ENCODE measurements around the gene ETS1.

DNA sequence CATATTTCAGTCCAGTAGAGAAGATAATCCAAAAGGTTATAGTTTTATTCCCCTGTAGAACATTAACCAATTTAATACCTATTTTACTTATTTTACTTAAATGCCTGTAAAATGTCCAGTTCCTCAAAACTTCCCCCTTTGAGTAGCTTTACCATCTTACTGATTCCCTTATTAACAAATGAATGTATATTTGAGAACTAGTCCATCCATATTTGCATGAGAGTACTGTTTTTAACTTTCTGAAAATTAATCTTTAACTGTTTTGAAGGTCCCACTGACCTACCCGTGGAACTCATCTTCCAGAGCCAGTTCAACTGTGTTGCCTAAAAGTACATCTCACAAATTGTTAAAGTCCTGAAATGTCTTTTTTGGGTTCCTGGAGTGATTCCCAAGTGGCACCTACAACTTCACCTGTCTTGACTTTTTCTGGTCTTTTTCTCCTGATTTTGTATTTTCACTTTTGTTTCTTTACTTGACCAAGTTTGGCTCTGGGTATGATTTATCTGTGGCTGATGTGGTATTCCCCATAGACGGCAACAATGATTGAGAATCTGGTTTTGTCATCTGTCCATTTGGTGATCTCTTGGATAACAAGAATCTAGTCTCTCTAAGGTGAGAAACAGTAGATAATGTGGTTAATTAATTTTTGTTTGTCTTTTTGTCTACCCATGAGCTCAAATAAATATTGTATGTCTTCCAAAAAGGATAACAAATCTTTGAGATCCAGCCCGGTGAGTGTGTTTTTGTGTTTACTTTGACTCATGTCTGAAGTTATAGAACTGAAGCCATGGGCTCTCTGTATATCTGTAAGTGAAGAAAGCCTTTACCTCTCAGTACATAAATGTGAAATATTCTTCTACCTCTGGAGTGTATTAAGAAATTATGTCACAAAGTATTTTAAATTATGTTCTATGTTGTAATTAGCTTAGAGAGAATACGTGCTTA lies 174.2 kb downstream of the ETS1 start:
- TF ChIP-seq, protein P1, sequence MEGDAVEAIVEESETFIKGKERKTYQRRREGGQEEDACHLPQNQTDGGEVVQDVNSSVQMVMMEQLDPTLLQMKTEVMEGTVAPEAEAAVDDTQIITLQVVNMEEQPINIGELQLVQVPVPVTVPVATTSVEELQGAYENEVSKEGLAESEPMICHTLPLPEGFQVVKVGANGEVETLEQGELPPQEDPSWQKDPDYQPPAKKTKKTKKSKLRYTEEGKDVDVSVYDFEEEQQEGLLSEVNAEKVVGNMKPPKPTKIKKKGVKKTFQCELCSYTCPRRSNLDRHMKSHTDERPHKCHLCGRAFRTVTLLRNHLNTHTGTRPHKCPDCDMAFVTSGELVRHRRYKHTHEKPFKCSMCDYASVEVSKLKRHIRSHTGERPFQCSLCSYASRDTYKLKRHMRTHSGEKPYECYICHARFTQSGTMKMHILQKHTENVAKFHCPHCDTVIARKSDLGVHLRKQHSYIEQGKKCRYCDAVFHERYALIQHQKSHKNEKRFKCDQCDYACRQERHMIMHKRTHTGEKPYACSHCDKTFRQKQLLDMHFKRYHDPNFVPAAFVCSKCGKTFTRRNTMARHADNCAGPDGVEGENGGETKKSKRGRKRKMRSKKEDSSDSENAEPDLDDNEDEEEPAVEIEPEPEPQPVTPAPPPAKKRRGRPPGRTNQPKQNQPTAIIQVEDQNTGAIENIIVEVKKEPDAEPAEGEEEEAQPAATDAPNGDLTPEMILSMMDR (IDR thresholded peaks at IDR 0.05 in 4 of 5, conservative IDR thresholded peaks at IDR 0.05 in 1 of 5), result no peak
- no peak for TF ChIP-seq POLR2A (IDR thresholded peaks at IDR 0.05)

Data from gastrocnemius medialis (tissue), 4 donors.